ENCODE results near the gene P2RY6.
A peak's percentile ranks its signal among the peaks of the same experiment; 100 is the strongest.

Gene P2RY6

GRCh38 chr11:73314117-73314961, 42.2 kb downstream of the P2RY6 start:
- Histone ChIP-seq H3K4me1 (ENCODE audit: control insufficient read depth in 5 of 5, insufficient read depth in 5 of 5, low read length in 5 of 5) (peaks cover 18 to 97% (median 89%) of the 10 kb centered on the region in 5 donors), H3K27me3 (ENCODE audit: control insufficient read depth in 5 of 5, insufficient read depth in 4 of 5, low read length in 5 of 5) (no peaks in the 10 kb centered on the region), H3K9ac (ENCODE audit: low read length in 5 of 5) (peak overlapping the region in 4 of 5 donors; percentile 35 to 73 (median 60)), H3K36me3 (ENCODE audit: control insufficient read depth in 5 of 5, insufficient read depth in 5 of 5, low read length in 5 of 5) (peaks cover 0 to 3% (median 0%) of the 10 kb centered on the region in 5 donors), H3K27ac (ENCODE audit: low read depth, low read length) (peak overlapping the region; percentile 72), H3K4me3 (ENCODE audit: low read depth in 1 of 5, low read length in 5 of 5) (peak overlapping the region in 4 of 5 donors; percentile 54 to 82 (median 74)), H3K9me3 (ENCODE audit: control insufficient read depth in 5 of 5, low read length in 5 of 5) (no peaks in the 10 kb centered on the region)

- Histone ChIP-seq H3K9me3 (ENCODE audit: control insufficient read depth in 5 of 5, low read length in 5 of 5) (no peaks in the 10 kb centered on the region), H3K27me3 (ENCODE audit: control insufficient read depth in 5 of 5, insufficient read depth in 4 of 5, low read length in 5 of 5) (no peaks in the 10 kb centered on the region), H3K27ac (ENCODE audit: low read depth, low read length) (peak overlapping the region; percentile 72), H3K4me3 (ENCODE audit: low read depth in 1 of 5, low read length in 5 of 5) (peak overlapping the region in 1 of 5 donors; percentile 30), H3K36me3 (ENCODE audit: control insufficient read depth in 5 of 5, insufficient read depth in 5 of 5, low read length in 5 of 5) (peaks cover 0 to 3% (median 0%) of the 10 kb centered on the region in 5 donors), H3K4me1 (ENCODE audit: control insufficient read depth in 5 of 5, insufficient read depth in 5 of 5, low read length in 5 of 5) (peaks cover 18 to 94% (median 81%) of the 10 kb centered on the region in 5 donors), H3K9ac (ENCODE audit: low read length in 5 of 5) (peak overlapping the region in 3 of 5 donors; percentile 12 to 49 (median 42))
Measured at GRCh38 chr11:73315293-73316020, 43.3 kb downstream of the P2RY6 start.

- Histone ChIP-seq H3K27ac (ENCODE audit: low read depth, low read length) (peak overlapping the region; percentile 71), H3K4me1 (ENCODE audit: control insufficient read depth in 5 of 5, insufficient read depth in 5 of 5, low read length in 5 of 5) (peaks cover 23 to 94% (median 77%) of the 10 kb centered on the region in 5 donors), H3K9ac (ENCODE audit: low read length in 5 of 5) (peak overlapping the region in 2 of 5 donors; percentile 3 to 14), H3K4me3 (ENCODE audit: low read depth in 1 of 5, low read length in 5 of 5) (peak overlapping the region in 1 of 5 donors; percentile 2), H3K9me3 (ENCODE audit: control insufficient read depth in 5 of 5, low read length in 5 of 5) (no peaks in the 10 kb centered on the region), H3K36me3 (ENCODE audit: control insufficient read depth in 5 of 5, insufficient read depth in 5 of 5, low read length in 5 of 5) (peaks cover 0 to 2% (median 0%) of the 10 kb centered on the region in 5 donors), H3K27me3 (ENCODE audit: control insufficient read depth in 5 of 5, insufficient read depth in 4 of 5, low read length in 5 of 5) (no peaks in the 10 kb centered on the region)
Measured at GRCh38 chr11:73316422-73316821, 44.3 kb downstream of the P2RY6 start.

GRCh38 chr11:73317373-73317772, 45.2 kb downstream of the P2RY6 start:
- H3K4me3 ChIP-seq (ENCODE audit: low read depth in 1 of 5, low read length in 5 of 5), result peak overlapping the region in 1 of 5 donors; percentile 11
- no peaks in the 10 kb centered on the region for H3K9me3 ChIP-seq (ENCODE audit: control insufficient read depth in 5 of 5, low read length in 5 of 5)
- no peaks in the 10 kb centered on the region for H3K27me3 ChIP-seq (ENCODE audit: control insufficient read depth in 5 of 5, insufficient read depth in 4 of 5, low read length in 5 of 5)
- peaks cover 0 to 2% (median 0%) of the 10 kb centered on the region in 5 donors for H3K36me3 ChIP-seq (ENCODE audit: control insufficient read depth in 5 of 5, insufficient read depth in 5 of 5, low read length in 5 of 5)
- H3K9ac ChIP-seq (ENCODE audit: low read length in 5 of 5), result peak overlapping the region in 3 of 5 donors; percentile 32 to 80 (median 43)
- H3K4me1 ChIP-seq (ENCODE audit: control insufficient read depth in 5 of 5, insufficient read depth in 5 of 5, low read length in 5 of 5), result peaks cover 21 to 94% (median 77%) of the 10 kb centered on the region in 5 donors
- H3K27ac ChIP-seq (ENCODE audit: low read depth, low read length), result peak overlapping the region; percentile 71

GRCh38 chr11:73317803-73318202, 45.7 kb downstream of the P2RY6 start:
- Histone ChIP-seq H3K36me3 (ENCODE audit: control insufficient read depth in 5 of 5, insufficient read depth in 5 of 5, low read length in 5 of 5) (peaks cover 0 to 2% (median 0%) of the 10 kb centered on the region in 5 donors), H3K27me3 (ENCODE audit: control insufficient read depth in 5 of 5, insufficient read depth in 4 of 5, low read length in 5 of 5) (no peaks in the 10 kb centered on the region), H3K9ac (ENCODE audit: low read length in 5 of 5) (peak overlapping the region in 3 of 5 donors; percentile 32 to 80 (median 43)), H3K27ac (ENCODE audit: low read depth, low read length) (peak overlapping the region; percentile 71), H3K4me1 (ENCODE audit: control insufficient read depth in 5 of 5, insufficient read depth in 5 of 5, low read length in 5 of 5) (peaks cover 18 to 94% (median 77%) of the 10 kb centered on the region in 5 donors), H3K9me3 (ENCODE audit: control insufficient read depth in 5 of 5, low read length in 5 of 5) (no peaks in the 10 kb centered on the region), H3K4me3 (ENCODE audit: low read depth in 1 of 5, low read length in 5 of 5) (peak overlapping the region in 1 of 5 donors; percentile 6)

- peak overlapping the region; percentile 71 for H3K27ac ChIP-seq (ENCODE audit: low read depth, low read length)
- peaks cover 21 to 94% (median 77%) of the 10 kb centered on the region in 5 donors for H3K4me1 ChIP-seq (ENCODE audit: control insufficient read depth in 5 of 5, insufficient read depth in 5 of 5, low read length in 5 of 5)
Measured at GRCh38 chr11:73318501-73319011, 46.4 kb downstream of the P2RY6 start.

GRCh38 chr11:73320763-73321603, 48.8 kb downstream of the P2RY6 start:
- Histone ChIP-seq H3K4me1 (ENCODE audit: control insufficient read depth in 5 of 5, insufficient read depth in 5 of 5, low read length in 5 of 5) (peaks cover 21 to 90% (median 79%) of the 10 kb centered on the region in 5 donors), H3K36me3 (ENCODE audit: control insufficient read depth in 5 of 5, insufficient read depth in 5 of 5, low read length in 5 of 5) (peaks cover 0 to 6% (median 0%) of the 10 kb centered on the region in 5 donors), H3K27me3 (ENCODE audit: control insufficient read depth in 5 of 5, insufficient read depth in 4 of 5, low read length in 5 of 5) (no peaks in the 10 kb centered on the region), H3K27ac (ENCODE audit: low read depth, low read length) (peak overlapping the region; percentile 52), H3K9ac (ENCODE audit: low read length in 5 of 5) (peak overlapping the region in 1 of 5 donors; percentile 4), H3K4me3 (ENCODE audit: low read depth in 1 of 5, low read length in 5 of 5) (peak overlapping the region in 1 of 5 donors; percentile 30), H3K9me3 (ENCODE audit: control insufficient read depth in 5 of 5, low read length in 5 of 5) (no peaks in the 10 kb centered on the region)

More at GRCh38 chr11:73318501-73319011, 46.4 kb downstream of the P2RY6 start:
- H3K27me3 ChIP-seq (ENCODE audit: control insufficient read depth in 5 of 5, insufficient read depth in 4 of 5, low read length in 5 of 5), result no peaks in the 10 kb centered on the region
- no peak overlapping the region for H3K9ac ChIP-seq (ENCODE audit: low read length in 5 of 5)
- peaks cover 0 to 2% (median 0%) of the 10 kb centered on the region in 5 donors for H3K36me3 ChIP-seq (ENCODE audit: control insufficient read depth in 5 of 5, insufficient read depth in 5 of 5, low read length in 5 of 5)
- no peaks in the 10 kb centered on the region for H3K9me3 ChIP-seq (ENCODE audit: control insufficient read depth in 5 of 5, low read length in 5 of 5)
- peak overlapping the region in 1 of 5 donors; percentile 6 for H3K4me3 ChIP-seq (ENCODE audit: low read depth in 1 of 5, low read length in 5 of 5)

- Histone ChIP-seq H3K4me1 (ENCODE audit: control insufficient read depth in 5 of 5, insufficient read depth in 5 of 5, low read length in 5 of 5) (peaks cover 21 to 84% (median 77%) of the 10 kb centered on the region in 5 donors), H3K27ac (ENCODE audit: low read depth, low read length) (peak overlapping the region; percentile 52), H3K36me3 (ENCODE audit: control insufficient read depth in 5 of 5, insufficient read depth in 5 of 5, low read length in 5 of 5) (peaks cover 0 to 6% (median 0%) of the 10 kb centered on the region in 5 donors), H3K27me3 (ENCODE audit: control insufficient read depth in 5 of 5, insufficient read depth in 4 of 5, low read length in 5 of 5) (no peaks in the 10 kb centered on the region), H3K4me3 (ENCODE audit: low read depth in 1 of 5, low read length in 5 of 5) (peak overlapping the region in 1 of 5 donors; percentile 30), H3K9ac (ENCODE audit: low read length in 5 of 5) (peak overlapping the region in 2 of 5 donors; percentile 4 to 33), H3K9me3 (ENCODE audit: control insufficient read depth in 5 of 5, low read length in 5 of 5) (no peaks in the 10 kb centered on the region)
Measured at GRCh38 chr11:73321604-73322381, 49.7 kb downstream of the P2RY6 start.
